GM23338 (cell line): ENCODE results near the gene UVSSA. TPM values are rescaled to one million over a fixed set of nuclear protein-coding genes. Genes with fewer than 3 reads are reported as not detected.
A peak's percentile ranks its signal among the peaks of the same experiment; 100 is the strongest.

Source experiments
- ATAC-seq: fragments of 200-7000 bp; cut with Tn5 transposase; 3 replicates; pipeline ENCODE4 v1.9.1; 2020
- DNase-seq: peaks from one replicate; pipeline ENCODE4 v3.0.0-alpha.2; 2015; ENCODE audit warnings: low spot score
- H2AFZ ChIP-seq: fragments of 200-600 bp; sonication (generic); 2 replicates; pipeline ENCODE4 v1.8.0; 2016; ENCODE audit warnings: antibody characterized with exemption, mild to moderate bottlenecking, moderate library complexity
- H3F3A ChIP-seq: fragments of 200-600 bp; sonication (generic); replicated peaks from 2 replicates; pipeline ENCODE4 v1.8.0; 2017; ENCODE audit warnings: antibody characterized with exemption, mixed run types, low read depth
- H3K27ac ChIP-seq: fragments of 200-600 bp; sonication (generic); 2 replicates; pipeline ENCODE4 v1.6.1; 2016; ENCODE audit warnings: low read depth
- H3K27me3 ChIP-seq: fragments of 200-600 bp; sonication (generic); 2 replicates; pipeline ENCODE4 v1.8.0; 2016; ENCODE audit warnings: mild to moderate bottlenecking, mixed run types, moderate library complexity; ENCODE audit not compliant: insufficient read depth
- H3K36me3 ChIP-seq: fragments of 200-600 bp; sonication (generic); 2 replicates; pipeline ENCODE4 v1.8.0; 2016; ENCODE audit warnings: mild to moderate bottlenecking; ENCODE audit not compliant: insufficient read depth
- H3K4me1 ChIP-seq: fragments of 200-600 bp; sonication (generic); 2 replicates; pipeline ENCODE4 v1.8.0; 2016; ENCODE audit warnings: mild to moderate bottlenecking, moderate library complexity; ENCODE audit not compliant: insufficient read depth
- H3K4me2 ChIP-seq: fragments of 200-600 bp; sonication (generic); 2 replicates; pipeline ENCODE4 v1.7.1; 2017; ENCODE audit warnings: mixed run types
- H3K4me3 ChIP-seq: fragments of 200-600 bp; sonication (generic); 2 replicates; pipeline ENCODE4 v1.6.1; 2016; ENCODE audit warnings: mixed run types
- H3K79me2 ChIP-seq: fragments of 200-600 bp; sonication (generic); replicated peaks from 2 replicates; pipeline ENCODE4 v1.8.0; 2017; ENCODE audit warnings: mild to moderate bottlenecking; ENCODE audit not compliant: insufficient read depth
- H3K9me2 ChIP-seq: fragments of 200-600 bp; sonication (generic); 2 replicates; pipeline ENCODE4 v1.8.0; 2017; ENCODE audit not compliant: insufficient read depth
- H4K20me1 ChIP-seq: fragments of 200-600 bp; sonication (generic); replicated peaks from 2 replicates; pipeline ENCODE4 v1.8.0; 2017; ENCODE audit warnings: mild to moderate bottlenecking; ENCODE audit not compliant: insufficient read depth
- H3K27ac Mint-ChIP-seq: 2 replicates; pipeline ENCODE4 v1.8.0; 2020; ENCODE audit warnings: inconsistent platforms, mild to moderate bottlenecking, moderate library complexity, mixed read lengths
- H3K27me3 Mint-ChIP-seq: 3 replicates; pipeline ENCODE4 v1.8.0; 2022; ENCODE audit warnings: low read depth, mild to moderate bottlenecking, moderate library complexity, mixed read lengths, inconsistent platforms; ENCODE audit not compliant: insufficient read depth, poor library complexity
- H3K36me3 Mint-ChIP-seq: 3 replicates; pipeline ENCODE4 v1.8.0; 2021; ENCODE audit warnings: low read depth, mild to moderate bottlenecking, inconsistent platforms, moderate library complexity, mixed read lengths
- H3K4me1 Mint-ChIP-seq: 3 replicates; pipeline ENCODE4 v1.8.0; 2020; ENCODE audit warnings: mild to moderate bottlenecking, inconsistent platforms, mixed read lengths
- H3K4me3 Mint-ChIP-seq: 3 replicates; pipeline ENCODE4 v1.8.0; 2021; ENCODE audit warnings: moderate library complexity, mild to moderate bottlenecking, inconsistent platforms, mixed read lengths
- H3K9me3 Mint-ChIP-seq: 3 replicates; pipeline ENCODE4 v1.8.0; 2020; ENCODE audit warnings: moderate library complexity, mild to moderate bottlenecking, inconsistent platforms, mixed read lengths
- CREB1 ChIP-seq: fragments of 250-450 bp; sonication (Bioruptor Pico); IDR thresholded peaks from 2 replicates; pipeline ENCODE4 v1.5.0; 2020; ENCODE audit warnings: low read depth, mild to moderate bottlenecking, moderate library complexity
- ETS1 ChIP-seq: IDR thresholded peaks from 2 replicates; pipeline ENCODE4 v1.6.1; 2016; ENCODE audit warnings: antibody characterized with exemption
- EZH2 ChIP-seq: fragments of 200-600 bp; sonication (generic); IDR thresholded peaks from one replicate; pipeline ENCODE4 v1.8.0; 2017; ENCODE audit warnings: antibody characterized with exemption, mild to moderate bottlenecking, low read depth; ENCODE audit not compliant: unreplicated experiment
- NANOG ChIP-seq: IDR thresholded peaks from 2 replicates; pipeline ENCODE4 v1.6.1; 2016; ENCODE audit warnings: antibody characterized with exemption, borderline replicate concordance
- POLR2AphosphoS5 ChIP-seq: IDR thresholded peaks from 2 replicates; pipeline ENCODE4 v1.6.1; 2016; ENCODE audit warnings: antibody characterized with exemption, low read depth
- ZNF114 ChIP-seq: fragments of 250-450 bp; sonication (Bioruptor Pico); IDR thresholded peaks from 2 replicates; pipeline ENCODE4 v1.5.0; 2020; ENCODE audit warnings: mild to moderate bottlenecking, moderate library complexity
- ZNF331 ChIP-seq: fragments of 250-450 bp; sonication (Bioruptor Pico); IDR thresholded peaks from 2 replicates; pipeline ENCODE4 v1.5.0; 2020; ENCODE audit warnings: low read depth, mild to moderate bottlenecking, moderate library complexity
- ZNF462 ChIP-seq: fragments of 250-450 bp; sonication (Bioruptor Pico); IDR thresholded peaks from 2 replicates; pipeline ENCODE4 v1.5.0; 2020; ENCODE audit warnings: mild to moderate bottlenecking, moderate library complexity
- polyA plus RNA-seq: library from polyadenylated mRNA; unstranded; fragments of >200 nt; fragmentation: Nextera tagmentation; extraction: Ambion mirVana; gene quantifications from 2 replicates; pipeline ENCODE4 v1.2.1, GENCODE V29; 2016
- total RNA-seq: library from RNA; depleted of rRNA; stranded (reverse); fragments of >200 nt; shearing (Covaris generic); gene quantifications from 2 replicates; pipeline ENCODE4 v1.2.3, GENCODE V29; 2014

UVSSA gene
- total and polyA plus RNA-seq, 2 experiments from 2014 or later: 6.5 to 27.7 TPM

GRCh38 chr4:1409491-1410425, 62.8 kb downstream of the UVSSA start:
- H4K20me1 ChIP-seq: peaks cover 3% of the 10 kb centered on the region
- no peak overlapping the region for H3K27ac ChIP-seq
- no peaks in the 10 kb centered on the region for H3K36me3 ChIP-seq
- H2AFZ ChIP-seq: no peak overlapping the region
- no peak for ATAC-seq
- Mint-ChIP-seq H3K4me3 (no peak overlapping the region), H3K27ac (no peak overlapping the region), H3K36me3 (no peaks in the 10 kb centered on the region; the same call in 2 of the 3 replicates), H3K9me3 (no peaks in the 10 kb centered on the region; the same call in 1 of the 3 replicates), H3K4me1 (peaks cover 14% of the 10 kb centered on the region), H3K27me3 (peaks cover 85% of the 10 kb centered on the region)
- H3F3A ChIP-seq: 0 out of 2 replicates have a peak, but pooled peaks cover 3% of the 10 kb centered on the region
- H3K4me3 ChIP-seq: no peak overlapping the region
- DNase-seq: no peak
- H3K79me2 ChIP-seq: no peaks in the 10 kb centered on the region
- no peak overlapping the region for H3K4me2 ChIP-seq
- H3K4me1 ChIP-seq: peaks cover 16% of the 10 kb centered on the region; the same call in 1 of the 2 replicates
- H3K27me3 ChIP-seq: peaks cover 91% of the 10 kb centered on the region
- TF ChIP-seq ZNF114 (CRISPR knock-in tag) (no peak), EZH2 (peak; percentile 46)
- no peaks in the 10 kb centered on the region for H3K9me2 ChIP-seq

DNA sequence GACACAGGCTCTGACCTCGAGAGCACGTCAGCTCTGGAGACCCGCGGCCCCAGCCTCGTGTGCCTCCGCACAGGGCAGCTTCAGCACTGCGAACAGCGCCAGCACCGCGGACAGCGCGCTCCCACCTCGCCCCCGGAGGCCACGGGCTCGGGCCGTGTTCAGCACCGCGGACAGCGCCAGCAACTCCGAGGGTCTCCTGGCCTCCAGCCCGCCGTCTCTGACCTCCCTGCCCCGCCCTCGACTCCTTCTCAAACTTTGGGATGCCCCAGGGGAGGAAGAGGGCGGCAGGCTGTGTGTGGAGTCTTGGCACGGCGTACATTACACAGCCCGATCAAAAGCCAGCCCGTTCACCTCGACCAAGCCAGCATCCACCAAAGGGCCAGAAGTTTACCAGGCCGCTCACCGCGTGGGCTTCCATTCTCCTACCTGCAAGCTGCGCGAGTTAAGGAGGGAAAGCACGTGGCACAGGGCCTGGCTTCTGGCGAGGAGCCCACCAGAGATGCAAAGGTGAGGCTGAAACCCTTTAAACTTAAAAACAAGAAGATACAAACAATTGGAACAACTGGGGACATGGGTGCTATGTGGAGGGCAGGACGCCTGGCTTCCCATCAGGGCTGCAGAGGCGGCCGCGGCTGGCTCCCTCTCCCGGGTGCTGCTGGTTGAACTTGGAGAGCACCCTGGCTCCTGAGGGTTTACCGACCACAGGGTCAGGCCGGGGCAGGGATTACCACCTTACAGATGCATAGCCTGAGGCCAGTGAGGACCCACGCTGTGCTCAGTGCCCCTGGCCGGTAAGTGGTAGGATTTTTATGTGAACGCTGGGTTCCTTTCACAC, 63.7 kb downstream of the UVSSA start:
- Histone ChIP-seq H2AFZ (no peak overlapping the region), H3K9me2 (no peaks in the 10 kb centered on the region), H3K36me3 (no peaks in the 10 kb centered on the region), H3K4me2 (no peak overlapping the region), H3F3A (0 out of 2 replicates have a peak, but pooled peaks cover 6% of the 10 kb centered on the region), H3K27me3 (peaks cover 84% of the 10 kb centered on the region), H3K27ac (no peak overlapping the region), H3K4me1 (peaks cover 11% of the 10 kb centered on the region; the same call in 1 of the 2 replicates), H3K79me2 (no peaks in the 10 kb centered on the region), H3K4me3 (no peak overlapping the region), H4K20me1 (peaks cover 3% of the 10 kb centered on the region)
- peak; percentile 57 for ATAC-seq
- H3K27ac Mint-ChIP-seq: no peak overlapping the region; the same call in 1 of the 2 replicates
- no peak overlapping the region; the same call in 2 of the 3 replicates for H3K4me3 Mint-ChIP-seq
- H3K4me1 Mint-ChIP-seq: peaks cover 12% of the 10 kb centered on the region
- DNase-seq: peak; percentile 95
- peaks cover 80% of the 10 kb centered on the region for H3K27me3 Mint-ChIP-seq
- no peaks in the 10 kb centered on the region; the same call in 1 of the 3 replicates for H3K9me3 Mint-ChIP-seq
- H3K36me3 Mint-ChIP-seq: no peaks in the 10 kb centered on the region; the same call in 2 of the 3 replicates
- no peak for TF ChIP-seq NANOG
- TF ChIP-seq ZNF462 (CRISPR knock-in tag): peak; percentile 85
- peak; percentile 81 for TF ChIP-seq CREB1 (CRISPR knock-in tag)
- peak; percentile 42 for TF ChIP-seq POLR2AphosphoS5
- peak; percentile 71 for TF ChIP-seq ZNF331 (CRISPR knock-in tag)
- peak; percentile 62; the same call in 1 of the 2 replicates for TF ChIP-seq ETS1
